ENCODE results near the gene P2RX4. TPM values are rescaled to one million over a fixed set of nuclear protein-coding genes. Genes with fewer than 3 reads are reported as not detected.

The P2RX4 gene
- total and polyA plus RNA-seq, 12 donors = 3.7 to 12.6 (median 5.5) TPM

DNA sequence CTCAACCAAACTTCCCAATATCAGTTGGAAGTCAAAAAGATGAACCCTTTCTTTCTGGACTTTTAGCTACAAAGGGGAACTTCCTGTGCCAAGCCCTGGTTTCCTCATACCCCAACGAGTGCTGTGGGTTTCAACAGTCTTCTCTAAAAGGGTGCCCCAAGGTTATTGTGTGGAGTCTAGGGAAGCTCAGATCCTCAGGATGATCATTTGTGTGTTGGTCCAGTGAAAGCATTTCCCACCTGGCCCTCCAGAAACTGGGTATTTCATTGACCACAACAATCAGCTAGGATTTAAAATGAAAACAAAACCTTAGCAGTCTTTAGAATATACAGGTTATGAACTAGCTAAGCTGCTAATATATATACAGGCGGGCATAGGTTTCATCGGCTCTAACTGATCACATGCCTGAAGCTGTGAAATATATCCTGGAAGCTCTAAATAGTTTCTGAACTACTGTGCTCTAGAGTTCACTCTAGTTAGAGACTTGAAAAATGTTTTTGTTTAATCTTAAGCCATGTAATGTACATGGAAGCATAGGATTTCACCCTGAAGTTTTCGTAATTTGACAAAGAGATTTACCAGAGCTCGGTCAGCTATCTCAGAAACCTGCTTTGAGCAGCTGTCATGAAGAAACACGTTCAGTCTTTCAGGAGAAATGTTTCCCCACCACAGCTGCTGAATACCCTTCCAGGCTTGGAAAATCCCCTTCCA lies 29.6 kb downstream of the P2RX4 start:
- TF ChIP-seq, protein P1, sequence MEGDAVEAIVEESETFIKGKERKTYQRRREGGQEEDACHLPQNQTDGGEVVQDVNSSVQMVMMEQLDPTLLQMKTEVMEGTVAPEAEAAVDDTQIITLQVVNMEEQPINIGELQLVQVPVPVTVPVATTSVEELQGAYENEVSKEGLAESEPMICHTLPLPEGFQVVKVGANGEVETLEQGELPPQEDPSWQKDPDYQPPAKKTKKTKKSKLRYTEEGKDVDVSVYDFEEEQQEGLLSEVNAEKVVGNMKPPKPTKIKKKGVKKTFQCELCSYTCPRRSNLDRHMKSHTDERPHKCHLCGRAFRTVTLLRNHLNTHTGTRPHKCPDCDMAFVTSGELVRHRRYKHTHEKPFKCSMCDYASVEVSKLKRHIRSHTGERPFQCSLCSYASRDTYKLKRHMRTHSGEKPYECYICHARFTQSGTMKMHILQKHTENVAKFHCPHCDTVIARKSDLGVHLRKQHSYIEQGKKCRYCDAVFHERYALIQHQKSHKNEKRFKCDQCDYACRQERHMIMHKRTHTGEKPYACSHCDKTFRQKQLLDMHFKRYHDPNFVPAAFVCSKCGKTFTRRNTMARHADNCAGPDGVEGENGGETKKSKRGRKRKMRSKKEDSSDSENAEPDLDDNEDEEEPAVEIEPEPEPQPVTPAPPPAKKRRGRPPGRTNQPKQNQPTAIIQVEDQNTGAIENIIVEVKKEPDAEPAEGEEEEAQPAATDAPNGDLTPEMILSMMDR (IDR thresholded peaks at IDR 0.05) = no peak
- WGBS, 2 donors = 79% methylated on average over 6 of the region's 6 CpGs

DNA sequence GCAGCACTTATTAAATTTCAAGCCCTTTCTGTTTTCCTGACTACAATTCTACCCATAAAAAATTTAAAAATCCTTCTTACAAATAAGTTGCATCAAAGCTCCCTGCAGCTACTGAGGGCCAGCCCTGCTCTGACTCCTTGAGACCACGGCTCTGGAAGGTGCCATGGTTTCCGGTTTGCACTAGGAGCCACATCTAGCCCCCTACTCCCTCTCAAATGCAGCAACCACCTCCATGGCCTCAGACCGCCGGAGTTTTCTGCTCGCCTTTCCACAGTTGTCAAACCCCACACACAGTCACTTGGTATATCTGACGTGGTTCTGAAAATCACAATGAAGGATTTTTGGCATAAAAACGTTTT lies 30.1 kb downstream of the P2RX4 start:
- intact Hi-C loops (cut with DNase I) = no loop called here
- Histone ChIP-seq H3K9me3 (no peaks in the 10 kb centered on the region), H3K27me3 (no peaks in the 10 kb centered on the region), H3K27ac (peak overlapping the region in 6 of 10 donors; percentile 24 to 76 (median 55)), H3K4me1 (peaks cover 0 to 44% (median 6%) of the 10 kb centered on the region in 9 donors), H3K4me3 (peak overlapping the region in 6 of 10 donors; percentile 31 to 44 (median 39)), H3K36me3 (peaks cover 0 to 86% (median 0%) of the 10 kb centered on the region in 9 donors)
- TF ChIP-seq, protein P1 (IDR thresholded peaks at IDR 0.05) = no peak
- ATAC-seq (no peak), DNase-seq (no peak)
- WGBS, 2 donors = 74 to 79% methylated on average over 7 of the region's 7 CpGs

More for the DNA sequence above, 29.6 kb downstream of the P2RX4 start:
- peak overlapping the region in 4 of 10 donors; percentile 16 to 76 (median 57) for H3K27ac ChIP-seq
- H3K36me3 ChIP-seq = peaks cover 0 to 84% (median 0%) of the 10 kb centered on the region in 9 donors
- H3K4me1 ChIP-seq = peaks cover 0 to 44% (median 6%) of the 10 kb centered on the region in 9 donors
- ATAC-seq (no peak), DNase-seq (no peak)
- intact Hi-C loops (cut with DNase I) = no loop called here
- no peaks in the 10 kb centered on the region for H3K9me3 ChIP-seq
- H3K4me3 ChIP-seq = no peak overlapping the region
- no peaks in the 10 kb centered on the region for H3K27me3 ChIP-seq

DNA sequence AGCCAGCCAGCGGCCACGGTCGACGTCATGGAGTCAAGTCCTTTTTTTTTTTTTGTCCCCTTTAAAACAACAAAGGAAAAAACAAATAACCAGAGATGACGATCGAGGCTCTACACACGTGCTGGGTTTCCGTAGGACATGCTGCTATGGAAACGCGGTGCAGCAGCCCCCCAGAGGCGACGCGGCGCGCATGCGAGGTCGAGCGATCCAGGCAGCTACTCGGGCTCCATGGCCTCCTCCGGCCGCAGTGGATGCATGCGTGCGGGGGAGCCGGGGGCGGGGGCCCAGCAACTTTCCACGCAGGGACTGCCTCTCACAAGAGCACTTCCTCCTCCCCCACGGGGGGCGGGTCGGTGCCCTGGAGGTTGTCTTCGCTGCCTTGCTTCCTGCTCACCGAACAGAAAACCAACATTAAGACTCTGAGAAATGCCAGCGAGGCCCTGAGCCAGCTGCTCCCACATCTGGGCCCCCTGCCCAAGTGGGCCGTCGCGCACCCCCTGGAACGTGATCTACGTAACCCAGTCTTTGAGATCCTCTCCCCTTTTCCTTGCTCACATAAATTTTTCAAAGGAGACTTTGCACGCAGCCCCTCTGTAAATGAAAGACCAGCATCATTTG lies 30.7 kb downstream of the P2RX4 start:
- peaks cover 0 to 88% (median 2%) of the 10 kb centered on the region in 9 donors for H3K36me3 ChIP-seq
- H3K4me3 ChIP-seq = peak overlapping the region in 8 of 10 donors; percentile 16 to 44 (median 37)
- TF ChIP-seq, protein P1 (IDR thresholded peaks at IDR 0.05) = no peak
- H3K4me1 ChIP-seq = peaks cover 0 to 44% (median 6%) of the 10 kb centered on the region in 9 donors
- ATAC-seq (peak; percentile 72 to 90 (median 83)), DNase-seq (peak; percentile 79 to 81)
- peak overlapping the region in 9 of 10 donors; percentile 5 to 76 (median 50) for H3K27ac ChIP-seq
- H3K27me3 ChIP-seq = no peaks in the 10 kb centered on the region
- no peaks in the 10 kb centered on the region for H3K9me3 ChIP-seq
- intact Hi-C loops (cut with DNase I) = no loop called here
- 50 to 60% methylated on average over 38 of the region's 38 CpGs for WGBS, 2 donors

DNA sequence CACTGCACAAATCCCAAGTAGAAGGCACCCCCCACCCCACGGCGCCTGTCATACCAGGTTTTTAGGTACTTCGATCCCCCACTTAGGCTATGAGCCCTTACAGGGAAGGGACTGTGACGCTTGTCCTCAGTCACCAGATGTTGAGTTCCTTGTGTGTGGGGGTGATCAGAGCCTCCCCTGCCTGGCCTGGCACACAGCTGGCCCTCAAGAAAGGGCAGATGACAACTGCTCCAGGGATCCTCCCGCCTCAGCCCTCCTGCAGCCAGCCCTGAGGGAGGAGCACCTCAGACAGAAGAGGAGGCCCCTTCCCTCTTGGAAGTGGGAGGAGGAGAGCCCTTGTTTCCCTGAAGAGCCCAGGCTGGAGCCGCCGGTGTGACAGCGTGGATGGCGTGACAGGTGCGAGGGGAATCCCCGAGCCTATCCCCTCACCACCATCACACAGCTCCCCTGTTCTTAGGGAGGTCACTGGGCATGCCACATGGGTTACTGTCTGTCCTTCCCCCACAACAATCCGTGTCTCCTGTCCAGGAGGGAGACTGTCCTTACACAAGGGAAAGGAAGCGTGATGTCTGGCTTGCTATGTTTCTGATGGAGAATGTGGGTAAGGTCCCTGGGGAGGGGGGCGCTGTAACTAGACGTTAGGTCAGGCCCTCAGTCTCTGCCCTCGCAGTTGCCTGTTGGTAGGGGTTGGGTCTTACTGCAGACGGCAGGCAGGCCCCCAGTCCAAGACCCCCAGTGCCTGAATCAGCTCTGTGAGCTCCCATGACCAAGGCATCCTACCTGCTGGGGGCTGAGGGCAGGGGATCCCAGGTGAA lies 31.4 kb downstream of the P2RX4 start:
- peak in 4 of 8 donors; percentile 6 to 34 (median 13) for ATAC-seq
- H3K4me3 ChIP-seq = peak overlapping the region in 6 of 10 donors; percentile 31 to 44 (median 39)

More for the DNA sequence above, 31.4 kb downstream of the P2RX4 start:
- Histone ChIP-seq H3K9me3 (no peaks in the 10 kb centered on the region), H3K36me3 (peaks cover 0 to 86% (median 6%) of the 10 kb centered on the region in 9 donors), H3K27me3 (no peaks in the 10 kb centered on the region), H3K27ac (peak overlapping the region in 8 of 10 donors; percentile 5 to 76 (median 53)), H3K4me1 (peaks cover 0 to 44% (median 6%) of the 10 kb centered on the region in 9 donors)
- TF ChIP-seq, protein P1 (IDR thresholded peaks at IDR 0.05) = no peak
- intact Hi-C loops (cut with DNase I) = no loop called here
- WGBS, 2 donors = 79 to 80% methylated on average over 17 of the region's 17 CpGs
- no peak for DNase-seq
